Measurements from ENCODE around the gene TMEM170A.
"Not testable (repeated sequence)": the region's sequence is repeated elsewhere in the genome, so short reads cannot be mapped to it uniquely, and the experiment has no call there.

The TMEM170A gene

DNA sequence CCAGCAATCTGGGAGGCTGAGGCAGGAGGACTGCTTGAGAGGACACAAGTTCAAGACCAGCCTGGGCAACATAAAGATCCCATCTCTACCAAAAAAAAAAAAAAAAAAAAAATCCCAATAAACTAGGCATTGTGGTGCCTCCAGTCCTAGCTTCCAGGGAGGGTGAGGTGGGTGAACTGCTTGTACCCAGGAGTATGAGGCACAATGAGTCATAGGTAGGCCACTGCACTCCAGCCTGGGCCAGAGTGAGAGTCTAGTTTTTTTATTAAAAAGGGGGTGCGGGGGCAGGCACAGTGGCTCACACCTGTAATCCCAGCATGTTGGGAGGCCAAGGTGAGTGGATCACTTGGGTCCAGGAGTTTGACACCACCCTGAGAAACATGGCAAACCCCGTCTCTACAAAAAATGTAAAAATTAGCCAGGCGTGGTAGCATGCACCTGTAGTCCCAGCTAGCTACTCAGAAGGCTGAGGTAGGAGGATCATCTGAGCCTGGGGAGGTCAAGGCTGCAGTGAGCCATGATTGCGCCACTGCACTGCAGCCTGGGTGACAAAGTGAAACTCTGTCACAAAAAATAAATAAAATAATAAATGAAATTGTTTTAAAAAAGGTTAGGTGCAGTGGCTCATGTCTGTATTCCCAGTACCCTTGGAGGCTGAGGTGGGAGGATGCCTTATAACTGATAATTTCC lies 38.6 kb upstream of the TMEM170A start:
- no peak overlapping the region for H3K27ac ChIP-seq
- H3K9ac ChIP-seq = no peak overlapping the region
- no peaks in the 10 kb centered on the region for H3K36me3 ChIP-seq (ENCODE audit: control insufficient read depth, insufficient read depth, low read length)
- TF ChIP-seq CTCF (IDR thresholded peaks at IDR 0.05) = no peak
- H3K4me2 ChIP-seq (ENCODE audit: low read length) = no peak overlapping the region
- no peaks in the 10 kb centered on the region for H3K79me2 ChIP-seq
- no peak overlapping the region for H2AFZ ChIP-seq
- no peaks in the 10 kb centered on the region for H3K27me3 ChIP-seq (ENCODE audit: control insufficient read depth, insufficient read depth, low read length)
- H3K4me1 ChIP-seq = no peaks in the 10 kb centered on the region
- H3K9me3 ChIP-seq (ENCODE audit: control insufficient read depth, low read length) = no peaks in the 10 kb centered on the region
- no peak overlapping the region for H3K4me3 ChIP-seq (ENCODE audit: low read depth, low read length)

- not testable (repeated sequence) for H3K79me2 ChIP-seq; H2AFZ ChIP-seq; H3K4me3 ChIP-seq (ENCODE audit: low read depth, low read length); H3K4me1 ChIP-seq; H3K27ac ChIP-seq; H3K27me3 ChIP-seq (ENCODE audit: control insufficient read depth, insufficient read depth, low read length); H3K36me3 ChIP-seq (ENCODE audit: control insufficient read depth, insufficient read depth, low read length); H3K4me2 ChIP-seq (ENCODE audit: low read length); H3K9ac ChIP-seq; H3K9me3 ChIP-seq (ENCODE audit: control insufficient read depth, low read length)
Measured at GRCh38 chr16:75501820-75502219, 37.3 kb upstream of the TMEM170A start.

DNA sequence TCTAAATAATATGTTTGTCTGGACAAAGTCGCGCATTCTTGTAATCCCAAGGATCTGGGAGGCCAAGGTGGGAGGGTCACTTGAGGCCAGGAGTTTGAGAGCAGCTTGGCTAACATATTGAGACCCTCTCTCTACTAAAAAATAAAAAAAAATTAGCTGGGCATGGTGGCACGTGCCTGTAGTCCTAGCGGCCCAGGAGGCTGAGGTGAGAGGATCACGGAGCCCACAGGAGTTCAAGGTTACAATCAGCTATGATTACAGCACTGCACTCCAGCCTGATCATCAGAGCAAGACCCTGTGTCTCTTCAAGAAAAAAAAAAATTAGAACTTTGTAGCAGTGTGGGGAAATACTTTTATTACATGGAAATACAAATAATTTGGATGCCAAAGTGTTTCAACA lies 36.9 kb upstream of the TMEM170A start:
- TF ChIP-seq CTCF (IDR thresholded peaks at IDR 0.05) = no peak
- Histone ChIP-seq H3K79me2 (no peaks in the 10 kb centered on the region), H3K4me1 (no peaks in the 10 kb centered on the region), H3K27ac (no peak overlapping the region), H3K36me3 (ENCODE audit: control insufficient read depth, insufficient read depth, low read length) (no peaks in the 10 kb centered on the region), H3K4me2 (ENCODE audit: low read length) (no peak overlapping the region), H2AFZ (no peak overlapping the region), H3K27me3 (ENCODE audit: control insufficient read depth, insufficient read depth, low read length) (no peaks in the 10 kb centered on the region), H3K9ac (no peak overlapping the region), H3K9me3 (ENCODE audit: control insufficient read depth, low read length) (no peaks in the 10 kb centered on the region), H3K4me3 (ENCODE audit: low read depth, low read length) (no peak overlapping the region)

DNA sequence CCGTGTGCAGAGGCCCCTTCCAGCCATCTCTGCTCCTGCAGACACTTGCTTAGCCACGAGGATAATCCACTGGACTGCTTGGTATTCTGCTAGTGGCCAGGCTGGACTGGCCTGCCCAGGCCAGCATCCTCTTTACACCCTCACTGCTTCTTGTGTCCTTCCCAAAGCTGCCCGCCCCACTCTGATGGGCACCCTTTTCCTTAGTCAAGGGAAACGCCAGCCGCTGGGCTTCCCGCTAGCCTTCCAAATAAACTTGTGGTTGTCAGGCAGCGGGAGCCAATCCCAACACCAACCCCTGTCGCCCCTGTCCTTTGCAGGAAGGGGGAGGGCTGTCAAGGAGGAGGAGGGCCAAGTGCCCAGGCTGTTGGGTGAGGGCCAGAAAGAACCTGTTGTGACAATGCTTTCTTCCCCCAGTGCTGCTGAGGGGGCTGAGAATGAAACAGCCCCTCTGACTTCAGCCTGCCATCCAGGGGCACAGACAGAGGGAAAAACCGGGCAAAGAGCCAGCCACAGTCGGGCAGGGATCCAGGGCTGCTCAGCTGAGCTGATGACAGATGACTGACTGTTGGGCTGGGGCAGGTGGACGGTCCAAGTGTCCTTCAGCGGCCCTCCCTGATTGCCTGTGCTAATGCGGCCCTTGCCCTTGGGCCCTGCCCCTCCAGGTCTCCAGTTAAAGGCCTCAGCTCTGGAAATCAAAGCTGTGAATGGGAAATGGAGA lies 34.3 kb upstream of the TMEM170A start:
- H3K4me1 ChIP-seq; H3K27me3 ChIP-seq (ENCODE audit: control insufficient read depth, insufficient read depth, low read length); H3K4me2 ChIP-seq (ENCODE audit: low read length); H3K27ac ChIP-seq; H2AFZ ChIP-seq; H3K79me2 ChIP-seq; H3K9ac ChIP-seq; H3K4me3 ChIP-seq (ENCODE audit: low read depth, low read length); H3K36me3 ChIP-seq (ENCODE audit: control insufficient read depth, insufficient read depth, low read length); H3K9me3 ChIP-seq (ENCODE audit: control insufficient read depth, low read length): not testable (repeated sequence)

GRCh38 chr16:75497558-75497957 lies 33.1 kb upstream of the TMEM170A start:
- Histone ChIP-seq H3K79me2 (no peaks in the 10 kb centered on the region), H2AFZ (peak overlapping the region; percentile 34), H3K36me3 (ENCODE audit: control insufficient read depth, insufficient read depth, low read length) (no peaks in the 10 kb centered on the region), H3K27ac (no peak overlapping the region), H3K9ac (no peak overlapping the region), H3K9me3 (ENCODE audit: control insufficient read depth, low read length) (no peaks in the 10 kb centered on the region), H3K4me2 (ENCODE audit: low read length) (no peak overlapping the region), H3K4me3 (ENCODE audit: low read depth, low read length) (no peak overlapping the region), H3K4me1 (peaks cover 4% of the 10 kb centered on the region), H3K27me3 (ENCODE audit: control insufficient read depth, insufficient read depth, low read length) (no peaks in the 10 kb centered on the region)
- no peak for TF ChIP-seq CTCF (IDR thresholded peaks at IDR 0.05)
